ENCODE data around the gene FRYL.

Gene FRYL

GRCh38 chr4:48491514-48492176, 288.4 kb downstream of the FRYL start:
- no peak for TF ChIP-seq REST (IDR thresholded peaks at IDR 0.05; ENCODE audit: insufficient read depth in 1 of 2, low read depth in 2 of 2, low read length in 2 of 2)
- no peak for TF ChIP-seq POLR2AphosphoS5 (IDR thresholded peaks at IDR 0.05; ENCODE audit: low read depth, low read length)
- TF ChIP-seq TAF1 (IDR thresholded peaks at IDR 0.05; ENCODE audit: borderline replicate concordance, insufficient read depth, low read length), result no peak
- TF ChIP-seq SIN3A (IDR thresholded peaks at IDR 0.05; ENCODE audit: borderline replicate concordance, insufficient read depth, low read length), result no peak
- no peak for TF ChIP-seq FOXP2 (optimal IDR thresholded peaks at IDR 0.05; ENCODE audit: borderline replicate concordance, extremely low read depth, extremely low read length, insufficient read depth)

- TF ChIP-seq REST (IDR thresholded peaks at IDR 0.05; ENCODE audit: insufficient read depth in 1 of 2, low read depth in 2 of 2, low read length in 2 of 2) (no peak), TAF1 (IDR thresholded peaks at IDR 0.05; ENCODE audit: borderline replicate concordance, insufficient read depth, low read length) (no peak), POLR2AphosphoS5 (IDR thresholded peaks at IDR 0.05; ENCODE audit: low read depth, low read length) (no peak), FOXP2 (optimal IDR thresholded peaks at IDR 0.05; ENCODE audit: borderline replicate concordance, extremely low read depth, extremely low read length, insufficient read depth) (no peak), SIN3A (IDR thresholded peaks at IDR 0.05; ENCODE audit: borderline replicate concordance, insufficient read depth, low read length) (no peak)
These were observed 289.2 kb downstream of the FRYL start for GRCh38 chr4:48490680-48491513.

GRCh38 chr4:48490012-48490679, 289.9 kb downstream of the FRYL start, which contains the start of gene ZAR1:
Gene ZAR1, plus strand, starts transcription at chr4:48490252. Its CDS starts 40 bp downstream, at chr4:48490292.
- TF ChIP-seq TAF1 (IDR thresholded peaks at IDR 0.05; ENCODE audit: borderline replicate concordance, insufficient read depth, low read length) (no peak), REST (IDR thresholded peaks at IDR 0.05; ENCODE audit: insufficient read depth in 1 of 2, low read depth in 2 of 2, low read length in 2 of 2) (no peak), POLR2AphosphoS5 (IDR thresholded peaks at IDR 0.05; ENCODE audit: low read depth, low read length) (no peak), SIN3A (IDR thresholded peaks at IDR 0.05; ENCODE audit: borderline replicate concordance, insufficient read depth, low read length) (no peak), FOXP2 (optimal IDR thresholded peaks at IDR 0.05; ENCODE audit: borderline replicate concordance, extremely low read depth, extremely low read length, insufficient read depth) (no peak)

- no peak for TF ChIP-seq FOXP2 (optimal IDR thresholded peaks at IDR 0.05; ENCODE audit: borderline replicate concordance, extremely low read depth, extremely low read length, insufficient read depth)
These were observed 290.4 kb downstream of the FRYL start for GRCh38 chr4:48489683-48490011.

GRCh38 chr4:48484494-48485168, 295.4 kb downstream of the FRYL start:
- no peak for TF ChIP-seq REST (IDR thresholded peaks at IDR 0.05; ENCODE audit: insufficient read depth in 1 of 2, low read depth in 2 of 2, low read length in 2 of 2)
- TF ChIP-seq POLR2AphosphoS5 (IDR thresholded peaks at IDR 0.05; ENCODE audit: low read depth, low read length), result no peak
- no peak for TF ChIP-seq TAF1 (IDR thresholded peaks at IDR 0.05; ENCODE audit: borderline replicate concordance, insufficient read depth, low read length)
